ENCODE data around the gene BCAS4.

GRCh38 chr20:50776122-50776817 lies 18.6 kb upstream of the BCAS4 start:
- TF ChIP-seq CTCF (IDR thresholded peaks at IDR 0.05) (no peak), POLR2A (IDR thresholded peaks at IDR 0.05) (no peak)

Measured in esophagus squamous epithelium (tissue), 4 donors.